Measurements from ENCODE around the gene F3.

Gene F3

GRCh38 chr1:94501426-94501825 is 40.1 kb downstream of the F3 start:
- no peak overlapping the region for H3K4me2 ChIP-seq (ENCODE audit: low read length)
- no peaks in the 10 kb centered on the region for H3K9me2 ChIP-seq (replicated peaks; ENCODE audit: control insufficient read depth, low read length)
- H3K9me3 ChIP-seq (ENCODE audit: control insufficient read depth, insufficient read depth, low read length): no peaks in the 10 kb centered on the region
- no peak overlapping the region for H3K4me3 ChIP-seq (ENCODE audit: low read length)
- H3K36me3 ChIP-seq (ENCODE audit: control insufficient read depth, low read length): peaks cover 29% of the 10 kb centered on the region
- H3K27ac ChIP-seq (ENCODE audit: low read depth, low read length): no peak overlapping the region
- TF ChIP-seq CTCF (IDR thresholded peaks at IDR 0.05; ENCODE audit: low read depth, low read length, poor library complexity, severe bottlenecking) (no peak), EZH2phosphoT487 (IDR thresholded peaks at IDR 0.05; ENCODE audit: borderline replicate concordance, low read length) (no peak)
- H3K4me1 ChIP-seq (ENCODE audit: control insufficient read depth, low read length): no peaks in the 10 kb centered on the region
- no peaks in the 10 kb centered on the region for H3K79me2 ChIP-seq (ENCODE audit: control insufficient read depth, low read length)
- H3K27me3 ChIP-seq (ENCODE audit: control insufficient read depth, low read length): no peaks in the 10 kb centered on the region
- no peaks in the 10 kb centered on the region for H4K20me1 ChIP-seq (ENCODE audit: control insufficient read depth, insufficient read depth, low read depth, low read length)
- no peaks in the 10 kb centered on the region for H3F3A ChIP-seq (ENCODE audit: control insufficient read depth, insufficient read depth)

GRCh38 chr1:94496076-94496755 is 45.3 kb downstream of the F3 start:
- TF ChIP-seq EZH2phosphoT487 (IDR thresholded peaks at IDR 0.05; ENCODE audit: borderline replicate concordance, low read length) (no peak), CTCF (IDR thresholded peaks at IDR 0.05; ENCODE audit: low read depth, low read length, poor library complexity, severe bottlenecking) (no peak)
- Histone ChIP-seq H3K36me3 (ENCODE audit: control insufficient read depth, low read length) (peaks cover 29% of the 10 kb centered on the region), H4K20me1 (ENCODE audit: control insufficient read depth, insufficient read depth, low read depth, low read length) (no peaks in the 10 kb centered on the region), H3F3A (ENCODE audit: control insufficient read depth, insufficient read depth) (no peaks in the 10 kb centered on the region), H3K4me3 (ENCODE audit: low read length) (no peak overlapping the region), H3K9me2 (replicated peaks; ENCODE audit: control insufficient read depth, low read length) (no peaks in the 10 kb centered on the region), H3K9me3 (ENCODE audit: control insufficient read depth, insufficient read depth, low read length) (no peaks in the 10 kb centered on the region), H3K79me2 (ENCODE audit: control insufficient read depth, low read length) (no peaks in the 10 kb centered on the region), H3K4me2 (ENCODE audit: low read length) (no peak overlapping the region), H3K27me3 (ENCODE audit: control insufficient read depth, low read length) (no peaks in the 10 kb centered on the region), H3K27ac (ENCODE audit: low read depth, low read length) (no peak overlapping the region), H3K4me1 (ENCODE audit: control insufficient read depth, low read length) (no peaks in the 10 kb centered on the region)

GRCh38 chr1:94490556-94490955 is 51.0 kb downstream of the F3 start:
- Histone ChIP-seq H3K9me2 (replicated peaks; ENCODE audit: control insufficient read depth, low read length) (no peaks in the 10 kb centered on the region), H3K27me3 (ENCODE audit: control insufficient read depth, low read length) (no peaks in the 10 kb centered on the region), H4K20me1 (ENCODE audit: control insufficient read depth, insufficient read depth, low read depth, low read length) (no peaks in the 10 kb centered on the region), H3K79me2 (ENCODE audit: control insufficient read depth, low read length) (no peaks in the 10 kb centered on the region), H3F3A (ENCODE audit: control insufficient read depth, insufficient read depth) (no peaks in the 10 kb centered on the region), H3K4me2 (ENCODE audit: low read length) (no peak overlapping the region), H3K36me3 (ENCODE audit: control insufficient read depth, low read length) (peaks cover 24% of the 10 kb centered on the region), H3K4me1 (ENCODE audit: control insufficient read depth, low read length) (no peaks in the 10 kb centered on the region), H3K9me3 (ENCODE audit: control insufficient read depth, insufficient read depth, low read length) (no peaks in the 10 kb centered on the region), H3K4me3 (ENCODE audit: low read length) (no peak overlapping the region), H3K27ac (ENCODE audit: low read depth, low read length) (no peak overlapping the region)
- no peak for TF ChIP-seq EZH2phosphoT487 (IDR thresholded peaks at IDR 0.05; ENCODE audit: borderline replicate concordance, low read length)
- TF ChIP-seq CTCF (IDR thresholded peaks at IDR 0.05; ENCODE audit: low read depth, low read length, poor library complexity, severe bottlenecking): no peak

All from DOHH2 (cell line).